GM21737 (cell line): ENCODE results near the gene GRIP1.

Experiments
- ATAC-seq: cut with Tn5 transposase; IDR thresholded peaks from one replicate; pipeline ENCODE4 v1.9.1; 2021; ENCODE audit warnings: mild to moderate bottlenecking, moderate library complexity; ENCODE audit not compliant: unreplicated experiment

The GRIP1 gene

DNA sequence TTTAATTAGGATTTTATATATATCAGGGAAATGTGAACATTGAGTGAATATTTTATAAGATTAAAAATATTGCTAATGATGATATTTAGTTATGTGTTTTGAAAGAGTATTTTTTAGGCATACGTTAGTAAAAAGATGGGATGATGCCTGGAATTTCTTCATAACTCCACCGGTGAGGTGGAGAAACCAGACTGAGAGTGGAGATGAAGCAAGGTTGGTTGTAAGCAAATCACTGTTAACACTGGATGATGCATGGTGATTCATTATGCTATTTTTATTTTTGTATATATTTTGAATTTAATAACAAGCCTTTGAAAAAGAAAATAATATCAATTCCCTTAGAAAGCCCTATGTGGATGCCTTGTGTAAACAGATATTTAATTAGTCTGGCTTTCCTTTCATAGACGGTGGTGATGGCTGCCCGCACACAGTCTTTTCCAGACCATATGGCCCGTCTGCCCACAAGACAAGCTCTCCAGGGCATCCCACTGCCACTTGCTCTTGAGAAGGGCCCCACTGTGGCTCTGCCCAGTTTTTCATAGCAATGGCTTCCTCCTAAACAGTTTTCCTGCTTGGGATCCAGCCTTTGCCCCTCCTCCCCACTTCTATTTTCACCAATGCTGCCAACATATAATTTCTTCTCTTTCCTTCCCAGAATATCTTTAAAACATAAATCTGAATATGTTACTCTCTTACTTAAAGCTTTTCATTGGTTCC lies 281.1 kb downstream of the GRIP1 start:
- ATAC-seq = no peak

DNA sequence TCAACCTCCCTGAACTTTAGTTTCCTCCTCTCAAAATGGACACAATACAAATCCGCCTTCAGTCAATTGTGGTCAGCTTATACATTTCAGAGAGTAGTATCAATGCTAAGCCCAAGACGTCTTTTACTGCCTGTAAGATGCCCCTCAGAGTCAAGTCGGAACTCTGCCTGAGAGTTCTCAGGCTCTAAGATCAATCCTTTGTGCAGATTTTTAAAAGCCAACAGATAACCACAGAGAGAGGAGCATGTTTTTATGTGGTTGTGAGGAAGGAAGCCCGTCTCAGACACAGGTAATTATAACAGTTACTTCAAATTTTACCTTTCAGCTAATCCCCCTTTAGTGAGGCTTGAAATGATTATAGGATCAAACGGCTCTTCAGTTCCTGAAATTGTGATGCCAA lies 285.0 kb downstream of the GRIP1 start:
- ATAC-seq = no peak

DNA sequence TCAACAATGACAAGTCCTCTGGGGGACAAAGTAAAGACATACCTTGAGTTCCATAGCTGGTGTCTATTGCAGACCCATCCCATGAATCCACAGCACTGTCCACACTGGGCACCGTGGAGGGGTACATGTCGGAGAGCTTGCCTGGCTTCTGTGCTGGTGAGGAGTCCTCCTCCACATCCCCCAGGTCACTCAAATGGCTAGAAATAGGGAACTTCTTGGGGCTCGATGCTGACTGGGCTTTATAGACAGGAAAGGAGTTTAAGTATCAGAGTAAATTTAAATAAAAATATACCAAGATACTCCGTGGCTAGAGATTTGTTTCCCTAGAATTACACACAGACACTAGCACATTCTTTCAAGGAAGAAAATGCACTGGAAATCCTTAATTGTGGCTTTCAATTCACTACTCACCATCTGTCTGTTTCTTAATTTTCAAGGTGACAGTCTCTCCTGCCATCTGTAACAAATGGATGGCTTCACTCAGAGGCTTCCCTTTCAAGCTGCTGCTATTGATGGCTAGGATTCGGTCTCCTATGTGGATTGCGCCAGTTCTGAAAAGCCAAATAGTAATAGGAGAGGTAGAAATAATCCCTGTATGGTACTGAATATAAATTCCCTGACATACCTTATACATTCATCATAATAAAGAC lies 286.5 kb downstream of the GRIP1 start:
- no peak for ATAC-seq

DNA sequence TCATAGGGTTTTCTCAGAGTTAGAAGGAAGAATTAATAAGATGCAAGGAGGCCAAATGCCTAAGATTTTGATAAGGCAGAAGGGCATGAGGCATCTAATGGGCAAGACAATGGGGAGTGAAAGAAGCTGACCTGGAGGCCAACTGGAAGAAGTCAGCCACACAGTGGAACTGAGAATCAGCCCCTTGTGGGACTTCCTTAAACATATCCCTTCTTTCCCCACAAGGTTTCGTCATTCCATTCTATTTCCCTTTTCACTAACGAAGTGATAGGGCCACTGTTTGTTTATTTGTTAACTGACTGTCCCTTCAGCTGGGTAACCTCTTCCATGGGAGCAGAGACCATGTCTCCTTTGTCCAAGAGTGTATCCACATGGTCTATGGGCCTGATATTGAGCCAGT lies 290.4 kb downstream of the GRIP1 start:
- no peak for ATAC-seq

DNA sequence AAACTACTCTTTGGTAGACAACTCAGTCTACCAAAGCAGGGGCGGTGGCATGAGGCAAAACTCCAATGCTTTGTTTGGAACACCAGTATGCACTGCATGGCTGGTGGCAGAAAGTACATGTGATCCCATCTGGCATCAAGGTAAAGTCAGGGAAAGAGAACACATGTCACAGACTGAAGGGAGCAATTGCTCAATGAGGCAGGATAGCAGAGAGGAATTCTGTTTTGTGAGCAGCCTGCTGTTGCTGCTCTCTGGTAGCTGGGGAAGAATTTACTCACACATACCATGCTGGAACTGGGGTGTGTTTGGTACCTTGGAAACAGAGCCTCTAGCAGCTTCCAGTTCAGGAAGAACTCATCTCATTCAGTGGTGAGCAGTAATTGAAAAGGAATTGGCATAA lies 291.8 kb downstream of the GRIP1 start:
- ATAC-seq = no peak

DNA sequence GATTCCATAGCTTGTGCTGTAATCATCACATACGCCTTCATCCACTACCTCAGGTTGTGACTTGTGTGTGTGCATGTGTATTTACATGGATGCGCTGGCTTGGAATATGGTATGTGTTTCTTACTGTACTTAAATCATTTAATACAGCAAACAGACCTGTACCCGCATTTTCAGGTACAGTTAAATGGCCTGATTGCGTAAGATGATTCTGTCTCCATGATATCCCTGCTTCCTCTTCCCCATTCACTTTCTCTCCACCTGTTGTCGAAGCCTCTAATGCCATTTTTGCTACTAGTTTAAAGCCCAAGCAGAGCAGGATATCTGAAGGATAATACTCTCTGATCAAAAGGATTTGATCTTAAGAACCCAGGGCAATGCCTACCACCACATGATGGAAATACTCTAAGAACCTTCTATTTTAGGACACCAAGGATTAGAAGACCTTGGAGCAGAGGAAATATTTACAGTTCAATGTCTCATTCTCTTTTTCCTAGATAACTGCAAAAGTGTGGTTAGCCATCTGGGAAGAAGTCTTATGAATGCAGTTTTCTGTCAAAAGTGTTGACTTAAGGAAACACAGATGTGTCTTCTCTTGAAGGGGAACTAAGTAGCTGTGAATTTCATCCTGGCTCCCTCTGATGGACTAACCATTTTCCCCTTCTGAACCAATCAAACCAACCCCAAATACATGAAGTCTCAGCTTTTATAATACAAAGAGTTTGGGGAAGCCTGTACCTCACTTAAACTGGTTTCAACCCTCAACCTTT lies 297.9 kb downstream of the GRIP1 start:
- ATAC-seq = no peak

DNA sequence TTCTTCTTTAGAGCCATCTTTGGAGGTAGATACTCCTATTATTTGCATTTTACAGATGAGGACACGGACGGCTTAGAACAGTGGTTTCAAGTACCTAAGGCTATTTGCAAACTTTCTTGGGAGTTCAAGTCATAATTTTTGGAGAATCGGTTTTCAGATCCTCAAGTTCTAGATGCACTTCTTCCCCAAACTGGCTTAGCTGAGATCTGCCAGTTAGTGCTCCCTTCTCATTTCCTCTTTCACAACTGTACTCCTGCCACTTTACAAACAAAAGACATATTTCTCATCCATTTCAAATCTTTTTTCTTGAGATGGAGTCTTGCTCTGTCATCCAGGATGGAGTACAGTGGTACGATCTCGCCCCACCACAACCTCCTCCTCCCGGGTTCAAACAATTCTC lies 299.3 kb downstream of the GRIP1 start:
- no peak for ATAC-seq

DNA sequence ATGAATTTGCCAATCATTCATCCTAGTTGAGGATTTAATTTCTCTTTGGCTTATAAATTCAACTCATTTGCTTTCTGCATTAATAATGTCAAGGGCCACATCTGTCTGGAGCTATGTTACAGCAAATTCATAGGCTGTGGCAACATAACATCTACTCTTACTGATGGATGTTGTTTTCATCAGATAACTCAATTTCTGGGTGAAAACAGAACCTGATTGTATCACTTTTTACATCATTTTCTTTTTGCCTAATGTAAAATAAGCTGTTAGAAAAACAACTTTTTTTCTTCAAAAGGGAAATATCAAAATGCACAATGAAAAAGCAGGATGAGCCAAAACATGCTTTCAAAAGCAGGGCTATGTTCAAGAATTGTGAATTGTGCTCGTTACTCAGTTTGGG lies 303.3 kb downstream of the GRIP1 start:
- ATAC-seq = no peak

DNA sequence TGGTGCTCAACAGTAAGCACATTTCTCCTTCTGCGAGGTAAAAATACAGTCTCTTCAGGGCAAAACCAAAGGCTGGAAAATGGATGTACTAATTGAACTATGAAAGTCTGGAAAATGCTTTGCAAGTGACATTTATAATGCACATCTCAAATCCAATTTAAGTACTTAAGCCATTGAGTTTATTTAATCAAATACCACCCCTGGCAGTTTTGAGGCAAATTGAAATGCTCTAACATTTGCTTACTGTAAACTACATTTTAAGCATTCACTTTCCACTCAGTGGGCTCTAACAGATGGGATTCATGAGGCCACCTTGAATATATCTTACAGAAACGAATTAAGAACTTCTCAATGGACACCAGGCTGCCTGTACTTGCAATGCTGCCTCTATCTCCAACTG lies 306.9 kb downstream of the GRIP1 start:
- ATAC-seq = no peak

DNA sequence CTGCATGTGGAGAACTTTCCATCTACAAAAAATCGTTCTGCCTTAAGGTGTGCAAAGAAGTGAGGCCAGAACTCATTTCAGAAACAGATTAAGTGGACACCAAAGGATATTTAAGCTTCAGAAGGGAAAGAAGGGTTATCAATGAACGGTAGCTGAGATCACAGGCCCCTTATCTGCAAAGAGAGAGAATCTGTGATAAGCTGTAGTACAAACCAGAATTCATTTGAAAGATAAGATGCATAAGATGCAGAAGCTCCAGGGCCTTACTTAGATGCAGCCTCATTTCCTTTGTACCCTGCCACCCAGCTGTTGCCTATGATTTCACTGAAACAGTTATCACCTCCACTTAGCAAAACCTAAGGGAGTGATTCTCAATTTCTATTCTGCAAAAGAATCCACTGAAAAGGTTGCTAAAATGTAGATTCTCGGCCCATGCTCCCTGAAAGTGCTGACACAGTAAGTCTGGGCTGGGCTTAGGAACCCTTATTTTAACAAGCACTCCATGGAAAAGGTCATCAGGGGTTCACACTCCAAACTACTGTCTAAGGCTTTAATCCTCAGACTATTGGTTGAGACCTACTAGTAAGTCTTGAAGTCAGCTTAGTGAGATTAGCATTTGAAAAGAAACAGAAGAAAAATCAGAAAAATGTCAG lies 311.7 kb downstream of the GRIP1 start:
- ATAC-seq = no peak

DNA sequence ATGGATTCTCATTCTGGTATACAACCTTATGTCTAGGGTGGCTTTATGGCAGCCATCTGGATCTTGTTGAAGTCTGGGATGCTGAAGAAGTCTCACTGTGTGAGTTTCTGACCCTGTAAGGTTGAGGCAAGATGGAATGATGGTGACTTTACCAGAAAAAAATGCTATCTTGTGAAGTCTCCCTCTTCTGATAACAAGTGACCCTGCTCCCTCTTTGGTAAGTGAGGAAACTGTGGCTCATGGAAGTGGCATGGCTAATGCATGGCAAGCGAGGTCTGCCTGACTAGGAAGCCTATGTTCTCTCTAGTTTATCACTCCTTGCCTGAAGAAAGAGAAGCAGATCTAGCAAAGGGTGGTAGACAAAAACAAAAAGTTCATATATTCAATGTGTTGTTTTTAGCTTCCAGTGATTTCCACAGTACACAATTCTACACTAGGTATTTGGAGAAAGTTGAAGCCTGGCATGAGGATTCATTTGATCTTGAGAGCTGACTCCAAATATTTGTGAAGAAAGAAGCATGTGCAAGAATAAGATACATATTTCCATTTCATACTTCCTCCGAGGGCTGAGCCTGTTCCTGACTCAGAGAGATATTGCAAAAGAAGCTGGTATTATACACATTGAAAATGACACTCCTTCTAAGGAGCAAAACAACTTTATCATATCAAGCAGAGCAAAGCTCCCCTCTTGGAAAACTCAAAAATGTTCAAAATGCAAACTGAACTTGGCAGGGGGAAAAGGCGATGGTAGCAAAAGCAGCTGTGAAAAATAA lies 313.0 kb downstream of the GRIP1 start:
- no peak for ATAC-seq

DNA sequence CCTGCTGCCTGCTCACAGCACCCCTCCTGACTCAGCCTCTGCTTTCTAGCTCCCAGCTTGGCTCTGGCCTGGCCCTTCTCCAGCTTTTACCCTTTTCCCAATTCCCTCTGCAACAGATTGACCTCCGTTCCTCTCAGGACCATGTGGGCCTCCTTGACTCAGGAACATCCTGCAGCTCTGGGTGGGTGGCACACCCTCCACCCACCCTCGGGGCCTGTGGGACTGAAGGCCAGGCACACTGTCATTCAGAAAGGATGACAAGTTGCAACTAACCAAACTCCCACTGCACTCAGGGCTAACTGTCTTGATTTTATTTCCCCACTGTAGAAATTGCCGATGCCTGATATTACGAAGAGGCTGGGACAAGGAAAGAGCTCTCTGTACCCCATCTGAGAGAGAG lies 317.2 kb downstream of the GRIP1 start:
- no peak for ATAC-seq

DNA sequence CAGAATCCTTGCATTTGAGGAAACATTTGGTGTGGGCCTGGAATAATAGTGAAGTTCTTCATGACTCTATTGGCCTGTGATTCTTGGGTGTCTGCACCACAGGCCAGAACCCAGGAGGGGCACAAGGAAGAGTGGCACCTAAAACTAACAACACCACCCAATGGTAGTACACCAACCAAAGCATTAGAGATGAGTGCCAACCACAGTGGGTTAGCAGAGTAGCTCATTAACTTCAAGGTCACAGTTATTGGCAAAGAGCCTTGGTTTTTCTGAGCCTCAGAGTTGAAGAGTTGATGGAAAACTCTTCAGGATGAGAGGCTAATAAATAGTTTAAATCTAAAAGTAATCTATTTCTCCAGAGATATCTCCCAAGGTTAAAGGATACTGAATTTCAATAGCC lies 319.6 kb downstream of the GRIP1 start:
- ATAC-seq = no peak

DNA sequence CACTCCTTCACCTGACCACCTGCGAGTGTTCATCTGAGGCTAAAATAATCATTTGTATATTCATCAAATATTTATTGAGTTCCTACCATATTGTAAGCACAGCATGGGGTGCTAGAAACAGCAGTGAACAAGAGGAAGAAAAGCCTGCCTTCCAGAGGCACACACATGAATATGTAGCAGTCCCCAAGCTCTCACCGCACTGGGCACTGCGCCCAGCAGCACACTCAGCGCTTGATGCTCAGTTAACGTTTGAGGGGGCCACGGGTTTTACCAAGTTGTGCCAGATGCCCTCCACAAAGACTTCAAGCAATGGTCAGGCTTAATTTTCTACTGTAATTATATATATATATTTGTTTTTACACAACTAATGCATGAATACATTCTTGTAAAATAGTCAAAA lies 324.6 kb downstream of the GRIP1 start:
- no peak for ATAC-seq

DNA sequence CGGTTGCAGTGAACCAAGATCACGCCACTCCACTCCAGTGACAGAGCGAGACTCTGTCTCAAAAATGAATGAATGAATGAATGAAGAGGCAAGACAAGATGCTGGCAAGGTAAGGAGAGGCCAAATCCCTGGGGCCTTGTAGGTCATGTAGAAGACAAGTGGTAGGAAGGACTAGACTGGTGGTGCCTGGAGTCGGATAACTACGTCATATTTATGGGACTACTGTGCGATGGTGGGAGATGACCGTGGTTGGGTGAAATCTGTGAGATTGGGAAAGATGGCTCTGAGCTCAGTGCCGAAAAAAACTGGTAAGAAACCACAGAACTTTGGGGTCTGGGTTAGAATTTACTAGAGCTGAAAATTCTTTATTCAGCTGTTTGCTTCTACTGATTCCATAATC lies 326.0 kb downstream of the GRIP1 start:
- ATAC-seq = no peak

DNA sequence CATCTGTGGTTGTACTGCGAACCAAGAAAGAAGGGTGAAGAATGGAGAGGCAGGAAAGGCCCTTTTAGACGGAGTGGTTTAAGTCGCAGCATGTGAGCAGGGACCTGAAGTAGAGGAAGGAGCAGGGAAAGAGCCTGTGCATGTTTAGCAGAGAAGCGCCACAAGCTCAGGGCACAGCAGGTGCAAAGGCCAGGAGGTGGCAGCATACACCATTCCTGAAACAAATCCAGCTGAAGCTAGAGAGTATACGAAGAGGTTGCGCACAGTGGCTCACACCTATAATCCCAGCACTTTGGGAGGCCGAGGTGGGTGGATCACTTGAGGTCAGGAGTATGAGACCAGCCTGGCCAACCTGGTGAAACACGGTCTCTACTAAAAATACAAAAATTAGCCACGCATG lies 326.7 kb downstream of the GRIP1 start:
- no peak for ATAC-seq

DNA sequence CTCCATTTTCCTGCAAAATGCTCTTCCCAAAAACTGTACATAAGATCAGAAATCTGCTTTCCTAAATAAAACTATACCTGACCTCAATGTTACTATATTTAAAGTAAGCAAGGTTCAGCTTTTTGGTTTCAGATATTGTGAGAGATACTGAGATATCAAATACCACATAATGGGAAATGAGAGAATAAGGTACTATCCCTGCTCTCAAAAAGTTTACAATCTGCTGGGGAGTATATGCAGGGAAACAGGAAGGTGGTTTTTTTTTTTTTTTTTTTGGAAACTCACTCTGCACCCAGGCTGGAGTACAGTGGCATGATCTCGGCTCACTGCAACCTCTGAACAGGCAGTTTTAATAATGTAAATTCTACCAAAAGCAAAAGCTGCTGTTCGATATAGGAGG lies 327.6 kb downstream of the GRIP1 start:
- ATAC-seq = no peak

DNA sequence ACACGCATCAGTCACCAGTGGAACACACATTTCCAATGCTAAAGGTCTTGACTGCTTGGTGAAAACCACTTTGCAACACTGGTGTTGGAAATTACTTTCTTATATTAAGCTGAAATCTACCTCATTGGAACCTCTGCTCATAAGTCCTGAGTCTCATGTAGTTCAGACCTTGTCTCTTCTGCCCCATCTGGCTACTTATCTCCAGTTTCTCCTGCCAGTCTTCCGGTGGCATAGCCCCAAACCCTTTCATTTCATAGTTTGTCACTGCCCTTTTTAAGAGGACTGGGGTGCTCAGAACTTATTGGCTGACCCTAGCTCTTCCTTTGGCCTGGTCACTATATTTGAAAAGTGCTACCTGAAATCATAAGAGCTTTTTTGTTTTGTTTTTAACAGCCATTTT lies 332.9 kb downstream of the GRIP1 start:
- no peak for ATAC-seq

DNA sequence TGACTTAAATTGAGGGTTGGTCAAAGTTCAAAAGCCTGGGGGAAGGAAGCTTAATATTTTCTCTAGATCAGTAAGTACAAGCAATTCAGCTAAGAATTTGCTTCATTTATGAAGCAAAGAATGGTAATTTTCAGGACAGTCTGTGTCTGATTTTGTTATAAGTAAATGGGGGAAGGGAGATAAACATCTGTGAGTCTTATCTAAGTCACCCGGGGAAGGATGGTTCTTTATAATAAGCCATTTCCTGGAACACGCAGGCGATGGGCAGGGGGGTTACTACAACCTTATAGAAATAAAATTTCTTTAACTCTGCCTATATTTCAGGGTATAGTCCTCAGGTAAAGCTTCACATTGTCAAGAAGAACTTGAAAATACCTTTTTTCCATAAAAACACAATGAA lies 333.7 kb downstream of the GRIP1 start:
- no peak for ATAC-seq

DNA sequence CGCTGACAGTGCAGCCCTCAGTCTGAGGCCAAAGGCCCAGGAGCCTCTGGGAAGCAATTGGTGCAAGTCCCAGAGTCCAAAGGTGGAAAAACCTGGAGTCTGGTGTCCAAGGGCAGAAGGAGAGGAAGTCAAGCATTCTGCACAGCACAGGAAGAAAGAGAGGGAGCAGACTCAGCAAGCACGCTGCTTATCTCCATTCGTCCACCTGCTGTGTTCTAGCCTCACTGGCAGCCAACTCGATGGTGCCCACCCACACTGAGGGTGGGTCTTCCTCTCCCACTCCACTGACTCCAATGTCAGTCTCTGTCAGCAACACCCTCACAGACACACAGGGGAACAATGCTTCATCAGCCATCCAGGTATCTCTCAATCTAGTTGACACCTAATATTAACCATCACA lies 337.8 kb downstream of the GRIP1 start:
- ATAC-seq = no peak

DNA sequence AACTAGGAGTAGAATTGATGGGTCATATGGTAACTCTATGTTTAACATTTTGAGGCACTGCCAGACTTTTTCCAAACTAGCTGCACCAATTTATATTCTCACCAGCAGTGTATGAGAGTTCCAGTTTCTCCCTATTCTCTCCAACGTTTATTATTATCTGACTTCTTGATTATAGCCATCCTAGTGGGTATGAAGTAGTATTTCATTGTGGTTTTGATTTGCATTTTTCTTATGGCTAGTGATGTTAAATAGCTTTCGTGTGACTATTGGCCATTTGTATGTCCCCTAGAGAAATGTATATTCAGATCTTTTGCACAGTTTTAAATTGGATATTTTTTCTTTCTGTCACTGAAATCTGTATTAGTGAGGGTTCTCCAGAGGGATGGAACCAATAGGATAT lies 338.7 kb downstream of the GRIP1 start:
- no peak for ATAC-seq
